HL-60 (cell line): ENCODE measurements around the gene RRP1.
A peak's percentile ranks its signal among the peaks of the same experiment; 100 is the strongest.

ENCODE experiments used
- DNase-seq, 2 experiments: peaks; one replicate each; pipeline ENCODE4 v3.0.0-alpha.2; 2010 to 2020; ENCODE audit warnings: low read depth in 1 of 2, low spot score in 1 of 2
- H3K27ac ChIP-seq: fragments of 250-450 bp; sonication (Bioruptor Pico); replicated peaks from 2 replicates; pipeline ENCODE4 v1.5.1; 2020; ENCODE audit warnings: mild to moderate bottlenecking, moderate library complexity
- H3K27me3 ChIP-seq: fragments of 250-450 bp; sonication (Bioruptor Pico); 2 replicates; pipeline ENCODE4 v1.5.1; 2021; ENCODE audit warnings: mild to moderate bottlenecking, moderate library complexity; ENCODE audit not compliant: insufficient read depth, poor library complexity, severe bottlenecking
- H3K4me3 ChIP-seq: replicated peaks from 2 replicates; pipeline ENCODE4 v1.5.1; 2011; ENCODE audit warnings: mild to moderate bottlenecking, control low read depth, low read length; ENCODE audit not compliant: insufficient read depth
- CTCF ChIP-seq: IDR thresholded peaks from one replicate; pipeline ENCODE4 v1.5.1; 2011; ENCODE audit warnings: low read length, control low read depth, inconsistent platforms; ENCODE audit not compliant: insufficient read depth
- GABPA ChIP-seq: IDR thresholded peaks from 2 replicates; pipeline ENCODE4 v1.6.1; 2012; ENCODE audit warnings: low read depth
- POLR2AphosphoS5 ChIP-seq: IDR thresholded peaks from 2 replicates; pipeline ENCODE4 v1.6.1; 2012; ENCODE audit warnings: low read depth
- REST ChIP-seq: IDR thresholded peaks from 2 replicates; pipeline ENCODE4 v1.6.1; 2012; ENCODE audit warnings: low read depth; ENCODE audit not compliant: insufficient replicate concordance
- SPI1 ChIP-seq: IDR thresholded peaks from 2 replicates; pipeline ENCODE4 v1.6.1; 2012; ENCODE audit warnings: low read depth, mild to moderate bottlenecking, borderline replicate concordance

The RRP1 gene

GRCh38 chr21:43850728-43851295, 61.4 kb downstream of the RRP1 start:
- no peak for DNase-seq
- no peak overlapping the region for H3K27ac ChIP-seq
- H3K4me3 ChIP-seq: no peak overlapping the region
- peak; percentile 66 for TF ChIP-seq SPI1
- TF ChIP-seq CTCF: no peak
- no peaks in the 10 kb centered on the region for H3K27me3 ChIP-seq

- no peak for DNase-seq
- Histone ChIP-seq H3K27me3 (no peaks in the 10 kb centered on the region), H3K4me3 (no peak overlapping the region), H3K27ac (no peak overlapping the region)
- TF ChIP-seq GABPA: no peak
These were observed 62.2 kb downstream of the RRP1 start for GRCh38 chr21:43851593-43851992.

GRCh38 chr21:43853851-43854772, 64.7 kb downstream of the RRP1 start:
- H3K27ac ChIP-seq: no peak overlapping the region
- H3K4me3 ChIP-seq: no peak overlapping the region

More at GRCh38 chr21:43853851-43854772, 64.7 kb downstream of the RRP1 start:
- TF ChIP-seq GABPA (no peak), REST (no peak), CTCF (no peak), POLR2AphosphoS5 (no peak), SPI1 (no peak)
- H3K27me3 ChIP-seq: no peaks in the 10 kb centered on the region
- no peak for DNase-seq
